ENCODE measurements around the gene TGFBR3. TPM values are rescaled to one million over a fixed set of nuclear protein-coding genes. Genes with fewer than 3 reads are reported as not detected.

Gene TGFBR3
- total RNA-seq, 2 donors from 2014 or later = 8.1 to 9.7 TPM

DNA sequence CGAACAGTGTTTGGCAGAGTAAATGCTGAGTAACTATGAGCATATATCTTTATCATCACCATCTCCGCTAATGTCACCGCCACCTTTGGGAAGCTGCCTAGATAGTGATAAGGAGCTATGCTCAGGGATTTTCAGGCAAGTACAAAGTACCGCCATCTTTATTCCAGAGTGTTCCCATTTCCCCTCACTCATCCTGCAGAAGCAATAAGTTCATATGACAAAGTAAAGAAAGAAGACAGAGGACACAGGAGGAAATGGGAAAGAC is 89.6 kb downstream of the TGFBR3 start:
- Mint-ChIP-seq H3K4me1 (ENCODE audit: low read depth) (peaks cover 33% of the 10 kb centered on the region), H3K9me3 (no peaks in the 10 kb centered on the region), H3K36me3 (ENCODE audit: insufficient read depth in 2 of 2) (peaks cover 4 to 7% of the 10 kb centered on the region in 2 donors), H3K4me3 (no peak overlapping the region), H3K27ac (no peak overlapping the region), H3K27me3 (ENCODE audit: low read depth) (no peaks in the 10 kb centered on the region)
- no peak for ATAC-seq (replicated peaks in 1 of 2)
- no peak for DNase-seq

DNA sequence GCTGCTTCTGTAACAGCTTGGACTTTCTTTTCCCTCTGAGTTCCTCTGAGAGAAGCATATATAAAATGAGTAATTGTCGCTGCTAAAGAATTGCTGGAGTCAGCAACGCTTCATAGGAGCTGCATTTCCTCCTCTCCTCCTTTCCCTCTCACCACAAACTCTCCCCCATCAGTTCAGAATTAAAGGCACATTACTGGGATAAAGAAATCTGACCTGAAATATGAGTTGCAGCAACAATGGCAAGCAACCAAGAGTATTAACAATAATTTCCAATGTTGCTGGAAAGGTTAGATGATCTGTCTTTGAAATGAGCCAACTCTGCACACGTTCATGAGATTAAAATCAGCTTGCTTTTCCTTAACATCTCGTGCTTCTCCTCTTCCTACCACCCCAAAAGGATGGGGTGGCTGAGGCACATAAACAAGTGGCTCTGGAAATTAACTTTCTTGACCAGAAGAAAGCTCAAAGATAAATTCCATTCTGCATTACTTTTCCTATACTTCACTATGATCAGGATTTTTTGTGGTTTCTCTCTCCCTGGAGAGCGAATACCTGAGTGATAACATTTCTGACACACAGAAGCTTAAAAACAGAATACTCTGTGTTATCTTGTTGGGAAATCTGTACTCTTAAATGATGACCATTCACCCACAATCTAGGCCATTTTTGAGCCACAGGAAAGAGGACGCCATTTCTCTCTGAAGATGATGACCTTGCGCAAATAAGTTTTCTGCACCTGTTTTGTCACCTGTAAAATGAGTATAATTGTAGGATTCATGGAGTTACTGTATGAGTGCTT is 90.2 kb downstream of the TGFBR3 start:
- DNase-seq (no peak), ATAC-seq (replicated peaks in 1 of 2) (no peak)
- Mint-ChIP-seq H3K4me3 (no peak overlapping the region), H3K9me3 (no peaks in the 10 kb centered on the region), H3K27me3 (ENCODE audit: low read depth) (no peaks in the 10 kb centered on the region), H3K27ac (no peak overlapping the region), H3K36me3 (ENCODE audit: insufficient read depth in 2 of 2) (peaks cover 4 to 7% of the 10 kb centered on the region in 2 donors), H3K4me1 (ENCODE audit: low read depth) (peaks cover 35% of the 10 kb centered on the region)

DNA sequence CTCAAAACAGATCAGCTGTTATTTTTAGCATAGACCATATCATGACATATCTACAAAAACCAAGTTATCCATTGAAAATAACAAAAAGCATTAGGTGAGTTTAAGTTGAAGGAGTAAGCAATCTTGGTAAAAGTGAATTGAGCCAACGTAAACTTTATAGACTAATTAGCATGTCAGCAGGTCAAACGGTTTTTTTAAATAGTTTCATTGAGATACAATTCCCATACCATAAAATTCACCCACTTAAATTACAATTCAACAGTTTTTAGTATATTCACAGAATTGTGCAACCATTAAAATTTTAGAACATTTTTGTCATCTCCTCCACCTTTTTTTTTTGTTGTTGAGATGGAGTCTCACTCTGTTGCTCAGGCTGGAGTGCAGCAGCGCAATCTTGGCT is 92.1 kb downstream of the TGFBR3 start:
- no peak overlapping the region for H3K27ac Mint-ChIP-seq
- H3K4me3 Mint-ChIP-seq = no peak overlapping the region
- no peaks in the 10 kb centered on the region for H3K9me3 Mint-ChIP-seq
- H3K4me1 Mint-ChIP-seq (ENCODE audit: low read depth) = peaks cover 28% of the 10 kb centered on the region
- DNase-seq = no peak
- H3K27me3 Mint-ChIP-seq (ENCODE audit: low read depth) = no peaks in the 10 kb centered on the region
- H3K36me3 Mint-ChIP-seq (ENCODE audit: insufficient read depth in 2 of 2) = peaks cover 4 to 7% of the 10 kb centered on the region in 2 donors
- ATAC-seq (replicated peaks in 1 of 2) = no peak

DNA sequence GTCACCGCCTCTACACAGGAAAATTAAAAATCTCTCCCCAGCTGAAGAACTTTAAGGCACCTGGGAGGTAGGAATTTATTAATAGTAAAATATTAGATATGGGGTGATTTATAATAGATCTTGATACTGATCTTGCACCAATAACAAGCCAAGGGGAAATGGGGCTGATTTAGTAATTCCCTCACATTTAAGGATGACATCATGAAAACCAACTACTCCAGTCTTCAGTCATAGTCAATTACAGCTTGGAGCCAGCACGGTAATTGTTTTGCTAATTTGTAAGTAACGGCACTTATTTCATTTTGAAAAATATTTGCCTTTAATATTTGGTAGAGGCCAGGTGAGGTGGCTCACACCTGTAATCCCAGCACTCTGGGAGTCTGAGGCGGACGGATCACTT is 92.8 kb downstream of the TGFBR3 start:
- H3K36me3 Mint-ChIP-seq (ENCODE audit: insufficient read depth in 2 of 2) = peaks cover 4 to 7% of the 10 kb centered on the region in 2 donors
- no peaks in the 10 kb centered on the region for H3K9me3 Mint-ChIP-seq
- H3K4me1 Mint-ChIP-seq (ENCODE audit: low read depth) = peaks cover 22% of the 10 kb centered on the region
- no peak overlapping the region for H3K4me3 Mint-ChIP-seq
- no peak overlapping the region for H3K27ac Mint-ChIP-seq
- no peak for DNase-seq
- ATAC-seq (replicated peaks in 1 of 2) = no peak
- no peaks in the 10 kb centered on the region for H3K27me3 Mint-ChIP-seq (ENCODE audit: low read depth)

DNA sequence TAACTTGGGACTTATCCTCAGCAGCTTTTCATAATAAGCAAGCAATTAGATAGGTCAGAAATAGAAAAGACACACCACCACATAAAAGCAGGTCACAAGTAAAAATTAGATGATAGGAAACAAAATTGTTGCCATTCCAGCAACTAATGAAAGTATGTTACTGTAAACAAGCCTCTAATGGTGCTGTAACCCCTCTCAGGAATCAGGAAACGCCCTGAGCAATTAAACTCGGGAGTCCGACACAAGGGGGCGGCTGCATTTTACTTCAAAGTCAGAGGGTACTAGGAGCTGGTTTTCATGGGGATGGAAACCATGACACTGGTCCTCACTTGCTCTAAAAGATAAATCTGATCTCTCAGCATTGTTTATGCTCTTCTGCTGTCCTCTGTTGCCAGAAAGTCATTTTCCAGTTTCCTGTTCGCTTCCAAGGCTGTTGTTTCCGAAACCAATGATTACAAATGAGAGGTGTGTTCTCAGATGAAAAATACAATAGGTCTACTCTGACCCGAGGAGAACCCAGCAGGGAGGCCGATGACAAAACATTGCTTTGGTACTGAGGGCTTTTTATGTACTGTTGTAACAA is 93.4 kb downstream of the TGFBR3 start:
- ATAC-seq (replicated peaks in 1 of 2) (no peak), DNase-seq (no peak)
- Mint-ChIP-seq H3K27ac (no peak overlapping the region), H3K4me3 (no peak overlapping the region), H3K4me1 (ENCODE audit: low read depth) (peaks cover 20% of the 10 kb centered on the region), H3K9me3 (no peaks in the 10 kb centered on the region), H3K27me3 (ENCODE audit: low read depth) (no peaks in the 10 kb centered on the region), H3K36me3 (ENCODE audit: insufficient read depth in 2 of 2) (peaks cover 4 to 7% of the 10 kb centered on the region in 2 donors)

DNA sequence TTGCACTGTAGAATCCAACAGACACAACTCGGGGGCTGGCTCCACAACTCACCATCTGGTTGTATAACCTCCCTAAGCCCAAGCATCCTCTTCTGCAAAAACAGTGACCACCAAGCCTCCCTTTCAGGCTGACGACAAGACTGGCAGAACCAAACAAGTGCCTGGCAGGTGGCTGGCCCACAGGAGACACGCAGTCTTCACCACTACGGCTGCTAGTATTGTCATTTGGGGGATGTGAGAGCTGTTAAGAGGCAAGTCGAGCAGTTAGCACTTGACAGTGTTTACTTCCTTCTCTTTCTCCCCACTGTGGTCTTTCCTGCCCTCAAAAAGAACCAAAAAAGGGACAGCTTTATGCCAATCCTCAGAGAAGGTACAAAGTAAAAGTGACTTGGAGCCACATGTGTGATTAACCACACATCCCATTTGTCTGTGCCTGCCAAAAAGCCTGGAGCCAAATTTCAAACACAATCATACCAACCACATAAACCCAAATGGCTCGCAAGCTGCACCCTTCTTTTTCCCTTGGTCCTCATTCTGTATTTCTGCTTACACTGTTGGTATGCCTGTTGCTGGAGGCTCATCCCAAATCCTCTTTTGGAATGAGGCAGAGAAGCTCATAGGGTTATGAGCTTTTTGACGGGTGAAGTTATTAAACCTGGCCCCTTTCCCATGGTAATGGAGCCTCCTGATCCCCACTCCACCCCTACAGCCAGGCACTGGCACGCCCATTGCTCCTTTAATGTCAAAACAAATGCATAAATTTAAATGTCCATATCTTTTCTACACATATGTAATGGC is 94.1 kb downstream of the TGFBR3 start:
- H3K4me1 Mint-ChIP-seq (ENCODE audit: low read depth) = peaks cover 20% of the 10 kb centered on the region
- H3K9me3 Mint-ChIP-seq = no peaks in the 10 kb centered on the region
- no peak for DNase-seq
- H3K27ac Mint-ChIP-seq = peak overlapping the region; percentile 24
- no peak overlapping the region for H3K4me3 Mint-ChIP-seq
- no peak for ATAC-seq (replicated peaks in 1 of 2)
- peaks cover 4 to 7% of the 10 kb centered on the region in 2 donors for H3K36me3 Mint-ChIP-seq (ENCODE audit: insufficient read depth in 2 of 2)
- no peaks in the 10 kb centered on the region for H3K27me3 Mint-ChIP-seq (ENCODE audit: low read depth)

DNA sequence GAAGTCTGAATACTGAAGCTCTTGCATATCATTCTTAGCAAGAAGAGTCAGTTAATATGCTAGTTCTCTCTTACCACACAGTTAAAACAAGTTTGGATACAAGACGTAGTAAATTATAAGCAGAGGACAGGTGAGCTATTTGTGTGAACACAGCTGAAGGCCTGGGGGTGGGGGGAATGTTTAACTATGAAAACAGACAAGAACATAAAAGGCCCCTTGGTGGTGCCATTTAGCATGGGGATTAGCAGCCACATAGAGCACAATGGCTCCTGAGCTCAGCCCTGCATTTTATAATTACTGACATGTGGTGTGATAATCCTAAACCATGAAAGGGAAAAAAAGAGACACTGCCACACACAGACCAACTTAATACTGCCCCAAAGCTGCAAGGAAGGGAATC is 94.8 kb downstream of the TGFBR3 start:
- Mint-ChIP-seq H3K27me3 (ENCODE audit: low read depth) (no peaks in the 10 kb centered on the region), H3K4me1 (ENCODE audit: low read depth) (peaks cover 20% of the 10 kb centered on the region), H3K9me3 (no peaks in the 10 kb centered on the region), H3K4me3 (no peak overlapping the region), H3K36me3 (ENCODE audit: insufficient read depth in 2 of 2) (peaks cover 2 to 6% of the 10 kb centered on the region in 2 donors), H3K27ac (no peak overlapping the region)
- ATAC-seq (replicated peaks in 1 of 2) (no peak), DNase-seq (no peak)

DNA sequence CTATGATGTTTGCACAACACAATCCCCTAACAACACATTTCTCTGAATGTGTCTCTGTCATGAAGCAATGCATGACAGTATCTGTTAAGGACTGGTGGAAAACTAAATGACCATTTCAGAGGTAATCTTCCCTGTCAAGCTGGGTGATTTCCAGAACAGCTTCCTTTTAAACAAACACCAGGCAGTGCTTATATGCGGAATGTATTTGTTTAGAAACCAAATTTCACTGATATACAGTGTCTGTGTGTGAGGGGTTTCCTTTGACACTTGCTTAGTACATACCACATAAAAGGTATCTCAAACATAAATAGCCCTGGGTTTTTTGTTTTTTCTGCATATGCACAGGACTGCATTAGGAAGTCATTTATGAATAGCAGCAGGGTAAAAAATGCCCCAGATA is 95.6 kb downstream of the TGFBR3 start:
- Mint-ChIP-seq H3K4me1 (ENCODE audit: low read depth) (peaks cover 20% of the 10 kb centered on the region), H3K27me3 (ENCODE audit: low read depth) (no peaks in the 10 kb centered on the region), H3K27ac (peak overlapping the region; percentile 4)

DNA sequence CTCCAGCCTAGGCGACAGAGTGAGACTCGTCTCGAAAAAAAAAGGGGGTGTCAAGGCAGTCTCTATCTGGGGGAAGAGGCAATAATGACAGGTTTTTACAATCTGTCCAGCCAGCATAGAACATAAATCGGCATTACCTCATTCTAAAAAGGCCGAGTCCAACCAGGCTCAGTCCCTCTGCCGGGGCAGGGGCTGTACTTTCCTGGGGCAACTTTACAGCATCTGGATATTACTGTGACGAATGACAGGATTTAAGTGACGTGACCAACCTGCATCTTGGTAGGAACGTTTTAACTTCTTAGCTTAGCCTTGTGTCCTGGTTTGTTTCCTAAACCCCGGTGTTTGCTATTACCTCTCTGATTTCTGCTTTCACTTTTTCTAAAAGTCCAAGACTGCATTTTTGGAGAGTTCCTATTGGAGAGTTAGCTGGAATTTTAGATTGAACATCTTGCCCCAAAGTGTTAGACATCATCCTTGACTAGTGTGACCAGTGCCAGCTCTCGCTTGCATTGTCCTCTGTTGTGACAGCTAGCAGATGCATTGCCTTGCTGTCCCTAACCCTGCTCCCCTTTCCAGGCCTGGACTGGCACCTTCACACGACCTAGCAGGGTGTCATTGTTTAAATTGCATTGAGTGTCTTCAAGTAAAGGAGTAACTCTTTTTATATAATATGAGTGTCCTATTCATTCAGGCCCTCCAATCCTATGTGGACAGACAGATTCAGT is 96.5 kb downstream of the TGFBR3 start:
- peaks cover under 1 to 6% of the 10 kb centered on the region in 2 donors for H3K36me3 Mint-ChIP-seq (ENCODE audit: insufficient read depth in 2 of 2)
- no peak overlapping the region for H3K4me3 Mint-ChIP-seq
- no peaks in the 10 kb centered on the region for H3K27me3 Mint-ChIP-seq (ENCODE audit: low read depth)
- peaks cover 20% of the 10 kb centered on the region for H3K4me1 Mint-ChIP-seq (ENCODE audit: low read depth)
- ATAC-seq (replicated peaks in 1 of 2) (no peak), DNase-seq (no peak)
- peak overlapping the region; percentile 31 for H3K27ac Mint-ChIP-seq
- H3K9me3 Mint-ChIP-seq = no peaks in the 10 kb centered on the region

More for the DNA sequence above, 95.6 kb downstream of the TGFBR3 start:
- Mint-ChIP-seq H3K36me3 (ENCODE audit: insufficient read depth in 2 of 2) (peaks cover 2 to 7% of the 10 kb centered on the region in 2 donors), H3K9me3 (no peaks in the 10 kb centered on the region), H3K4me3 (no peak overlapping the region)
- no peak for DNase-seq
- ATAC-seq (replicated peaks in 1 of 2) = no peak

DNA sequence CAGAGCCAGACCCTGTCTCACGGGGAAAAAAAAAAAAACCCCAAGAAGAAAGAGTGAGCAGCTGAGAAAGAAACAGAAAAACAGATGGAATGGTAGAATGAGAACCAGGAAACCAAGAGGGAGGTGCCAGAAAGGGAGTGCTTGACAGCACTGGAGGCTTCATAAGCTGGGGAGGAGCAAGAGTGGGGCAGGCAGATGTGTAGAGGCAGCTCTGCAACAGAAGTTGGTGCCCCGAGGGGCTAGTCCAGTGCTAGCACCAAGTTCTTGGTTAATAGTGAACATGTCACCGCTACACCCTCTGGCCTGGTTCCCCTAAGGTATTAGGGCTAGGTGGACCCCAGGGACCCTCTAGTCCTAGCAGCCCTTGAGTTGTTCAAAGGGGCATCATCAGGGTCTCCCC is 98.0 kb downstream of the TGFBR3 start:
- Mint-ChIP-seq H3K9me3 (peaks cover 0 to 2% of the 10 kb centered on the region in 2 donors), H3K4me1 (ENCODE audit: low read depth) (peaks cover 20% of the 10 kb centered on the region), H3K27ac (no peak overlapping the region), H3K27me3 (ENCODE audit: low read depth) (no peaks in the 10 kb centered on the region), H3K36me3 (ENCODE audit: insufficient read depth in 2 of 2) (peaks cover 0 to 3% of the 10 kb centered on the region in 2 donors), H3K4me3 (no peak overlapping the region)
- ATAC-seq (replicated peaks in 1 of 2) (no peak), DNase-seq (no peak)

DNA sequence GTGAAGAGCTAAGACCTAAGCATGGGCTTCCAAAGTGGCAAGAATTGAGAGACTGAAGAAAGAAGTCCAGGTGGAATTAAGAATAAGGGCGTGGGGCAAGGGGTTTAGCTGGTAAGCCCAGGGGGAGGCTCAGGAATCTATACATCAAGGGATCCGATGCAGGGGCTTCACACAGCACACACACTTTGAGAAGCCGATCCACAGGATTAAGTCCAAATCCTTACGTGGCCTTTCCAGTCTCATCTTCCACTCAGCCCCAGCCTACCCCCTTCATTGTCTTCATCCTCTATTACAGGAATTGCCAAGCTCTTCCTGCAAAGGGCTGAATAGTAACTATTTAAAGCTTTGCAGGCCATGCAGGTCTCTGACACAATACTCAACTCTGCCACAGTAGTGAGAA is 101.3 kb downstream of the TGFBR3 start:
- ATAC-seq (replicated peaks in 1 of 2) (no peak), DNase-seq (no peak)
- Mint-ChIP-seq H3K27ac (no peak overlapping the region), H3K9me3 (peaks cover 0 to 2% of the 10 kb centered on the region in 2 donors), H3K36me3 (ENCODE audit: insufficient read depth in 2 of 2) (peaks cover 0 to 3% of the 10 kb centered on the region in 2 donors), H3K4me3 (no peak overlapping the region), H3K4me1 (ENCODE audit: low read depth) (peaks cover 10% of the 10 kb centered on the region), H3K27me3 (ENCODE audit: low read depth) (no peaks in the 10 kb centered on the region)

DNA sequence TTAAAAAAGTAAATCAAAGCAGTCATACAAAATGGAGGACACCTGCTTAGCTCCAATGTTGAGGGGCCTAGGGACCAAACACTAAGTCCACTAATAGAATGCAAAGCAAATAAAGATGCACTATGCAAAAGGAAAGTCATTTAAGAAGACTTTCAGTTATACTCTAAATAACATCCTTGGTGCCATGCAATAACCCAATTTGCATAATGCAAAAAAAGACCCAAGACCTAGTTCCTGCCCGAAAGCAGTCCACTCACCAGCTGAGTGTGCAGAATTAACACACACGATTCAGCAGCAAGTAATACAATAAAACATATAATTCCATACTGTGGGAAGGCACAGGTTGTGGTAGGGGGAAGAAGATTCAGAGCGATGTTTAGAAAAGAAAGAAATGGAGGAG is 101.8 kb downstream of the TGFBR3 start:
- ATAC-seq (replicated peaks in 1 of 2) = no peak
- H3K4me1 Mint-ChIP-seq (ENCODE audit: low read depth) = peaks cover 10% of the 10 kb centered on the region
- no peak for DNase-seq
- H3K9me3 Mint-ChIP-seq = peaks cover 0 to 2% of the 10 kb centered on the region in 2 donors
- H3K27ac Mint-ChIP-seq = no peak overlapping the region
- no peaks in the 10 kb centered on the region for H3K27me3 Mint-ChIP-seq (ENCODE audit: low read depth)
- H3K4me3 Mint-ChIP-seq = no peak overlapping the region
- H3K36me3 Mint-ChIP-seq (ENCODE audit: insufficient read depth in 2 of 2) = peaks cover 0 to 3% of the 10 kb centered on the region in 2 donors
